RWPE1 (cell line): Measurements from ENCODE around the gene BABAM2.
"Not testable (repeated sequence)": the region's sequence is repeated elsewhere in the genome, so short reads cannot be mapped to it uniquely, and the experiment has no call there.

Experiments
- CTCF ChIA-PET: fragments of 350-600 bp; sonication (Branson Sonifier 250); formaldehyde crosslinking; extraction: SDS; loops from one replicate; lab custom pipeline; 2021; lab: Yijun Ruan, JAX
- POLR2A ChIA-PET: fragments of 400-600 bp; formaldehyde crosslinking; extraction: SDS; loops from one replicate; lab custom pipeline; 2020; ENCODE audit warnings: antibody characterized with exemption; ENCODE audit not compliant: low non-redundant PET; lab: Yijun Ruan, JAX
- DNase-seq: peaks from one replicate; pipeline ENCODE4 v3.0.0; 2012; ENCODE audit warnings: low spot score
- H3K27ac ChIP-seq: fragments of 450-650 bp; 2 replicates; pipeline ENCODE4 v1.5.1; 2017
- TF ChIP-seq, protein P1 (sequence below): fragments of 450-650 bp; conservative IDR thresholded peaks from 2 replicates; pipeline ENCODE4 v1.5.1; 2017; ENCODE audit warnings: low read depth, mild to moderate bottlenecking

BABAM2 gene

DNA sequence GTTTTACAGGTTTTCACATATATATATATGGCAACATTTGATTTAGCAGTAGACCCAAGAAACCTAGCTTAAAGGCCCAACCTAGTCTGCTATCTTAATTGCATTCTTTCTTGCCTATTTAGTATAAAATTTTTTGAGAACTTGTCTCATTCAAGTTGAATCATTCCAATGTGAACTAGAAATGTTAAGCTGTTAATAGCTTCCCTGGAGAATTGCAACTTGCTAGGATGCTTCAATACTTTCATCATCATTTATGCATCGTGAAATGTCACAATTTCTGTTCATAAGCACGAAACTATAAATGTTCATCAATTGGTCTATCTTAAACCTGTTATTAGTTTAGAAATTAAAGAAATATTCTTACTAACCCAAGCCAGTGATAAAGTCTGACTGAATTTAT lies 217.6 kb downstream of the BABAM2 start:
- ChIA-PET POLR2A (no interaction called here), CTCF (no interaction called here)
- H3K27ac ChIP-seq, result no peak overlapping the region
- TF ChIP-seq, protein P1, sequence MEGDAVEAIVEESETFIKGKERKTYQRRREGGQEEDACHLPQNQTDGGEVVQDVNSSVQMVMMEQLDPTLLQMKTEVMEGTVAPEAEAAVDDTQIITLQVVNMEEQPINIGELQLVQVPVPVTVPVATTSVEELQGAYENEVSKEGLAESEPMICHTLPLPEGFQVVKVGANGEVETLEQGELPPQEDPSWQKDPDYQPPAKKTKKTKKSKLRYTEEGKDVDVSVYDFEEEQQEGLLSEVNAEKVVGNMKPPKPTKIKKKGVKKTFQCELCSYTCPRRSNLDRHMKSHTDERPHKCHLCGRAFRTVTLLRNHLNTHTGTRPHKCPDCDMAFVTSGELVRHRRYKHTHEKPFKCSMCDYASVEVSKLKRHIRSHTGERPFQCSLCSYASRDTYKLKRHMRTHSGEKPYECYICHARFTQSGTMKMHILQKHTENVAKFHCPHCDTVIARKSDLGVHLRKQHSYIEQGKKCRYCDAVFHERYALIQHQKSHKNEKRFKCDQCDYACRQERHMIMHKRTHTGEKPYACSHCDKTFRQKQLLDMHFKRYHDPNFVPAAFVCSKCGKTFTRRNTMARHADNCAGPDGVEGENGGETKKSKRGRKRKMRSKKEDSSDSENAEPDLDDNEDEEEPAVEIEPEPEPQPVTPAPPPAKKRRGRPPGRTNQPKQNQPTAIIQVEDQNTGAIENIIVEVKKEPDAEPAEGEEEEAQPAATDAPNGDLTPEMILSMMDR, result no peak
- no peak for DNase-seq

DNA sequence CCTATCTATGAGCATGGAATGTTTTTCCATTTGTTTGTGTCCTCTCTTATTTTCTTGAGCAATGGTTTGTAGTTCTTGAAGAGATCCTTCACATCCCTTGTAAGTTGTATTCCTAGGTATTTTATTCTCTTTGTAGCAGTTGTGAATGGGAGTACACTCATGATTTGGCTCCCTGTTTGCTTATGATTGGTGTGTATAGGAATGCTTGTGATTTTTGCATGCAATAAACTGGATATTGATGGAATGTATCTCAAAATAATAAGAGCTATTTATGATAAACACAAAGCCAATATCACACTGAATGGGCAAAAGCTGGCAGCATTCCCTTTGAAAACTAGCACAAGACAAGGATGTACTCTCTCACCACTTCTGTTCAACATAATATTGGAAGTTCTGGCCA lies 223.2 kb downstream of the BABAM2 start:
- H3K27ac ChIP-seq, DNase-seq, CTCF ChIA-PET, POLR2A ChIA-PET: not testable (repeated sequence)

DNA sequence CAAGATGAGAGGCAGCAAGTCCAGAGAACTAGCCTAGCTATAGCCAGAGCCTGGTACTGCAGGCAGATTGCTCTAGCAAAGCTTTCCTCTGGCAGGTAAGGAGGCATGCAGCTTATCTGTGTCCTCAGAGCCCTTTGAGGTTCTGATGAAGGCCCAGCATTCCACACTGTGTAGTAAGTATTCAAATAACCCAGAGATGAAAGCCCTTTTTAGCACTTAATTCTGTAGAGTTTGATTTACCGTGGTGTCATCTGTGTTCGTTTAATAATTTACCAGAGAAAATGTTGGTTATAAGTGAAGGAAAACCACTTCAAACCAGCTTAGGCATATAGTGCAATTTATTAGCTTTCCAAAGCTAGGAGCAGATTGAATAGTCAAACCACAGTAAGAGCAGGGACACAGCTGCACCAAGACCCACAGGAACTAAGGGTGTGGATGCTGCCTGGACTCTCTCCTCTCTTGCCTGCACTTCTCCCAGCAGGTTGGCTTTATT lies 226.6 kb downstream of the BABAM2 start:
- ChIA-PET CTCF (no interaction called here), POLR2A (no interaction called here)
- no peak for DNase-seq
- TF ChIP-seq, protein P1, result no peak
- H3K27ac ChIP-seq, result no peak overlapping the region

DNA sequence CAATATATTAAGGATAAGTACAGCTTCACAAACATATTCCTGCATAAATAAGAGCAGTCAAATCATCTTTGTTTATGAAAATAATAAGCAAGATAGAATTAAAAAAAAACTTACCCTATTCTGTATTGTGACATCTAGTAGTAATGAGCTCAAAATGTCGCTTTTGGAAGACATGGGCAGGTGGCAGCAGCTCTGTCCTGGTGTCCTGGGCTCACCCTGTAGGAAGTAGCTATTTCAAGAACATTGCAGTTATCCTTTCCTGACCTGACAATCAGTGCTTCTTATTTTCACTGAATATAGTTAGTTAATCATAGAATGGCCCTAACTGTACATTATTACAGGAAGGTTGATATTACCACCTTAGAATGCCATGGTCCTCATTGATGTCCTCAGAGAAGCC lies 229.1 kb downstream of the BABAM2 start:
- CTCF ChIA-PET, result interaction anchor here (0.7 kb wide), 1 partner anchor 366 kb away, joined by 3 read pairs; no protein-coding TSS in a partner anchor
- H3K27ac ChIP-seq, result no peak overlapping the region
- POLR2A ChIA-PET, result no interaction called here
- no peak for DNase-seq
- TF ChIP-seq, protein P1, result no peak

DNA sequence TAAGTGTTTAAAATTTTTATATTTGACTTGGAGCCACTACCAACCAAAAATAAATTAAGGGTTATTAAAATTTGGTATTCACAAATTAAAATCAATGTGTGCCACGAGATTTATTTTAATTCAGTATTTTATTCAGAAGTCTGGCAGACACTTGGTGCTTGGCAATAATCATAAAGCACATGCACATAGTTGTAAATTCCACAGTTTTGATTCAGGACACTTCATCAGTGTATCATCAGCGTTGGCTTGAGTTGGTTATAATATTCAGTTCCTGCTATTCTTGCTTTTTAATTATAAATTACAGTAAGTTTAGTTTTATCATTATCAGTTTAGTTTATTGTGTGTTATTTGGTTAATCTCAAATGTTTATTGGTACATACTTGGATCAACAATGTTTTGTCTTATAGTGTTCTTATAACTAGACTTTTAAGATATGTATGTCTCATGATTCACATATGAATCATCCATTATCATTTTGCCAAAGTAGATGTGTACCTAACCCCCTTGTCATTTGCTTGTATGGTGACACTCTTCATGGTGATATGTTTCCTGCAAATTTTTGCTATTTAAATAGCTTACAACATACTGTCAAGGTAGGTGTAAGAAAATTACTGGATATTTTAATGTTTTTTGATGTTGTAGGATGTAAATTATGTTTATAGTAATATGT lies 237.9 kb downstream of the BABAM2 start:
- POLR2A ChIA-PET, result no interaction called here

DNA sequence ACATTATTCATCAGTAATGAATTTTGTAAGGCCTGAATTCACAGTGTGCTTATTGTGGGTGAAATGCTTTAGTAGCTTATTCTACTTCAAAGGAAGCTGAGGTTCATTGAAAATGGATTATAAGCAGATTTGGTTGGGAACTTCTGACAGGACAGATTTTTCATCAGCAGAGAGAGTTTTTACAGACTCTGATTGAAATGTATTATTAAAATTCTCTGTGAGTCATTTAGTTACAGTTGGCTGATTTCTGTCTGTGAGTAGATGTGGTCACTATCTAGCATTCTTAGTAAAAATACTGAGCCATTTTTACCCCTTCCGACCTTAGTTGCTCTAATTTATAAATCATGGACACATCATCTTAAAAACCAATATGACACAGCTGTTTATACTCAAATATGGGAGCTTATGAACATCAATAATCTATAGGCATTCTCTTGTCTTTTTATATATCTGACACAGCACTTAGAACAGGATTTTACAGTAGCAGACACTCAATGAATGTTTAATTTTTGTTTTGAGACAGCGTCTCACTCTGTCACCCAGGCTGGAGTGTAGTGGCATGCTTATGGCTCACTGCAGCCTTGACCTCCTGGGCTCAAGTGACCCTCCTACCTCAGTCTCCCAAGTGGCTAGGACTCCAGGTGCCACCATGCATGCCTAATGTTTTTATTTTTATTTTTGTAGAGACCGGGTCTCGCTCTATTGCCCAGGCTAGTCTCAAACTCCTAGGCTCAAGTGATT lies 239.6 kb downstream of the BABAM2 start:
- ChIA-PET POLR2A (no interaction called here), CTCF (no interaction called here)
- H3K27ac ChIP-seq, result no peak overlapping the region
- TF ChIP-seq, protein P1, result no peak
- no peak for DNase-seq

More for the DNA sequence above, 237.9 kb downstream of the BABAM2 start:
- TF ChIP-seq, protein P1, result no peak
- no peak overlapping the region for H3K27ac ChIP-seq
- CTCF ChIA-PET, result no interaction called here
- no peak for DNase-seq

DNA sequence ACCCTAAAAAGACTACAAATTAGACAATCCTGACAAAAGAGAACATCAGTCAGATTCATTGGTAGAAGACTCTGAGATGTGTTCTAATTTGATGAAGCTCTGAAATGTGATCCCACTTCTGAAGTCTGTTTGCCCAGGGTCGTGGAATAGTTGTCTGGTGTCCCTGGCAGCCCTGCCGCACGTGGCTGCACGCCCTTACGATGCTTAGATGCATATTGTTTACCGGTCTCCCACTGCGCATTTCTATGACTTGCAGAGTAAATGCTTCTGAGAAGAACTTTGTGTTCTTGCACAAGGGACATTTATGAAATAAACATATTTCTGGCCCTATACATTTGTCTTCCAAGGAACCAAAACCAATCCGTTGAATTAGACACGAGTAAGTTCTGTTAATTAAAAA lies 243.2 kb downstream of the BABAM2 start:
- DNase-seq, result no peak
- peak overlapping the region; percentile 57 for H3K27ac ChIP-seq
- ChIA-PET POLR2A (interaction anchor here (0.7 kb wide), 1 partner anchor 117 kb away, joined by 6 read pairs; no protein-coding TSS in a partner anchor), CTCF (no interaction called here)
- TF ChIP-seq, protein P1, result no peak
